Measurements from ENCODE around the gene TRRAP. TPM values are rescaled to one million over a fixed set of nuclear protein-coding genes. Genes with fewer than 3 reads are reported as not detected.

The TRRAP gene
- total RNA-seq, 4 donors from 2014 or later: 34.3 to 52.5 (median 39.5) TPM

GRCh38 chr7:98970016-98970615, 91.8 kb downstream of the TRRAP start:
- Histone ChIP-seq H3K4me1 (no peaks in the 10 kb centered on the region), H3K36me3 (peaks cover 5 to 100% (median 52%) of the 10 kb centered on the region in 3 donors), H3K9me3 (no peaks in the 10 kb centered on the region), H3K27me3 (no peaks in the 10 kb centered on the region), H3K27ac (no peak overlapping the region), H3K4me3 (no peak overlapping the region)
- TF ChIP-seq EP300 (IDR thresholded peaks at IDR 0.05): no peak
- no peak for TF ChIP-seq POLR2A (IDR thresholded peaks at IDR 0.05)
- no peak for TF ChIP-seq CTCF (IDR thresholded peaks at IDR 0.05)
- 88 to 93% methylated on average over 16 to 23 of the region's 24 CpGs for WGBS, 2 donors
- no peak for DNase-seq (ENCODE audit: low spot score in 2 of 2)

- Histone ChIP-seq H3K27ac (no peak overlapping the region), H3K9me3 (no peaks in the 10 kb centered on the region), H3K4me3 (no peak overlapping the region), H3K27me3 (no peaks in the 10 kb centered on the region), H3K4me1 (no peaks in the 10 kb centered on the region), H3K36me3 (peaks cover 5 to 100% (median 56%) of the 10 kb centered on the region in 3 donors)
- DNase-seq (ENCODE audit: low spot score in 2 of 2): no peak
- WGBS, 2 donors: 89 to 91% methylated on average over 12 of the region's 12 CpGs
- TF ChIP-seq EP300 (IDR thresholded peaks at IDR 0.05): no peak
- no peak for TF ChIP-seq CTCF (IDR thresholded peaks at IDR 0.05)
- no peak for TF ChIP-seq POLR2A (IDR thresholded peaks at IDR 0.05)
Observed at GRCh38 chr7:98970805-98971204, 92.5 kb downstream of the TRRAP start.

GRCh38 chr7:98974205-98974604, 95.9 kb downstream of the TRRAP start:
- DNase-seq (ENCODE audit: low spot score in 2 of 2): no peak
- Histone ChIP-seq H3K27ac (no peak overlapping the region), H3K9me3 (no peaks in the 10 kb centered on the region), H3K36me3 (peaks cover 13 to 100% (median 66%) of the 10 kb centered on the region in 3 donors), H3K4me3 (no peak overlapping the region), H3K27me3 (no peaks in the 10 kb centered on the region), H3K4me1 (no peaks in the 10 kb centered on the region)
- TF ChIP-seq POLR2A (IDR thresholded peaks at IDR 0.05) (no peak), EP300 (IDR thresholded peaks at IDR 0.05) (no peak), CTCF (IDR thresholded peaks at IDR 0.05) (no peak)
- WGBS, 2 donors: 81 to 87% methylated on average over 4 of the region's 4 CpGs

- no peaks in the 10 kb centered on the region for H3K4me1 ChIP-seq
- H3K4me3 ChIP-seq: no peak overlapping the region
- 82 to 91% methylated on average over 17 of the region's 17 CpGs for WGBS, 2 donors
- TF ChIP-seq POLR2A (IDR thresholded peaks at IDR 0.05): no peak
- TF ChIP-seq CTCF (IDR thresholded peaks at IDR 0.05): no peak
- TF ChIP-seq EP300 (IDR thresholded peaks at IDR 0.05): no peak
- H3K27ac ChIP-seq: no peak overlapping the region
- H3K27me3 ChIP-seq: no peaks in the 10 kb centered on the region
- DNase-seq (ENCODE audit: low spot score in 2 of 2): no peak
- no peaks in the 10 kb centered on the region for H3K9me3 ChIP-seq
- H3K36me3 ChIP-seq: peaks cover 13 to 100% (median 73%) of the 10 kb centered on the region in 3 donors
Observed at GRCh38 chr7:98974906-98975816, 96.8 kb downstream of the TRRAP start.
